GM13977 (cell line): Measurements from ENCODE around the gene RBM33.

ENCODE experiments used
- DNase-seq: peaks from one replicate; pipeline ENCODE4 v3.0.0; 2012; ENCODE audit warnings: low spot score
- in situ Hi-C: fragments of 300-500 bp; cut with MboI; formaldehyde crosslinking; loops from one replicate; pipeline ENCODE4 v1.12.0; 2022; ENCODE audit warnings: low sequenced_read_pairs, low pct_unique_long_range_greater_than_20kb, mixed read lengths, inconsistent platforms; ENCODE audit not compliant: unreplicated experiment
- TF ChIP-seq, protein P1 (sequence below): IDR thresholded peaks from 2 replicates; pipeline ENCODE4 v1.5.1; 2012; ENCODE audit warnings: mild to moderate bottlenecking, control low read depth; ENCODE audit not compliant: insufficient read depth; ENCODE audit errors: extremely low read depth, missing control alignments

Gene RBM33

DNA sequence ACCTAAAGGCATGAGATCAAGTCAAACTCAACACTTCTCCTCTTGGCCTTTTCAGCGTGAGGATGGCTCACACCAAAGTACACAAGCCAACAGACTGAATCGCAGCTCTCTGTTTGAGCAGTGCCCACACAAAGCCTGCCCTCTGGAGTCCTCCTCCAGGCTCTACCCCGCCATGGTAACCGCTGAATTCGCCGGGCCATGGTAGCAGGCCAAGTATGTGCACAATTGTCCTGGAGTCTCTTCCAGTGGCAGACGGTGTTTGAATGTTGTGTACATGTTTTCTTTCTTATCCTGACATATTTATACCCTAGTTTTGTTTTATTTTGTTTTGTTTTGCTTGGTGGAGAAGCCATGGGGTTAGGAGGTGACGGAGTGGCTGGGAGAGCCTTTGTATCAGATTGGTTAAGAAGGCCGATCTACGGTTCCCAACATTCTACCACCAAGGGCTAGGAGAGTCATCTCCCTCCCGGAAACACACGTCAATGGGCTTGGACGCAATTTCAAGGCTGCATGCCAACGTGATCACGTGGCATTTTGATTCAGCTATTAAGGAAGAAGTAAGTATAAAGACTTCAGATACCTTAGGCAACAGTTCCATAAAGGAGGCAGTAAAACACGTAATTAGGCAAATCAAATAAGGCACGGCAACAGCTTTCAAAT lies 179.9 kb downstream of the RBM33 start:
- DNase-seq = no peak
- TF ChIP-seq, protein P1, sequence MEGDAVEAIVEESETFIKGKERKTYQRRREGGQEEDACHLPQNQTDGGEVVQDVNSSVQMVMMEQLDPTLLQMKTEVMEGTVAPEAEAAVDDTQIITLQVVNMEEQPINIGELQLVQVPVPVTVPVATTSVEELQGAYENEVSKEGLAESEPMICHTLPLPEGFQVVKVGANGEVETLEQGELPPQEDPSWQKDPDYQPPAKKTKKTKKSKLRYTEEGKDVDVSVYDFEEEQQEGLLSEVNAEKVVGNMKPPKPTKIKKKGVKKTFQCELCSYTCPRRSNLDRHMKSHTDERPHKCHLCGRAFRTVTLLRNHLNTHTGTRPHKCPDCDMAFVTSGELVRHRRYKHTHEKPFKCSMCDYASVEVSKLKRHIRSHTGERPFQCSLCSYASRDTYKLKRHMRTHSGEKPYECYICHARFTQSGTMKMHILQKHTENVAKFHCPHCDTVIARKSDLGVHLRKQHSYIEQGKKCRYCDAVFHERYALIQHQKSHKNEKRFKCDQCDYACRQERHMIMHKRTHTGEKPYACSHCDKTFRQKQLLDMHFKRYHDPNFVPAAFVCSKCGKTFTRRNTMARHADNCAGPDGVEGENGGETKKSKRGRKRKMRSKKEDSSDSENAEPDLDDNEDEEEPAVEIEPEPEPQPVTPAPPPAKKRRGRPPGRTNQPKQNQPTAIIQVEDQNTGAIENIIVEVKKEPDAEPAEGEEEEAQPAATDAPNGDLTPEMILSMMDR = no peak
- in situ Hi-C loops = loop anchor here (25.0 kb wide), 1 partner anchor 638 kb away; no protein-coding TSS in a partner anchor

DNA sequence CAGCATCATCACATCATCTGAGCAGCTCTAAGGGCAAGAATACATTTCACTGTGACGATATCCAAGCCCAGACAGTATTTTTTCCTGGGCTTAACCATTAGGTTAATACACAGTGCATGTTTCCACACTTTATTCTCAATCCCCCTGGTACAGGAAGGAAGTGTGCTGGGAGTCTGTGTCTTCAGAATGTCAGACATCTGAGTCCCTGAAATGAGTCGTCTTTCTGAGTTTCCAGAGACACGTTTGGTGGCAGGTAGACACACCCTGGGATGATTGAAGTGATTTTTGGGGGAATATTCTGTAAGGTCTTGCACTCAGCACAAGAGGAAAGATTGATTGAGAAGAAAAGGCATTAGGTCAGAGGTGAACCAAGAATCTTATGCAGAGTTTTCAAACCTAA lies 180.9 kb downstream of the RBM33 start:
- DNase-seq = no peak
- in situ Hi-C loops = no loop called here
- TF ChIP-seq, protein P1 = no peak

DNA sequence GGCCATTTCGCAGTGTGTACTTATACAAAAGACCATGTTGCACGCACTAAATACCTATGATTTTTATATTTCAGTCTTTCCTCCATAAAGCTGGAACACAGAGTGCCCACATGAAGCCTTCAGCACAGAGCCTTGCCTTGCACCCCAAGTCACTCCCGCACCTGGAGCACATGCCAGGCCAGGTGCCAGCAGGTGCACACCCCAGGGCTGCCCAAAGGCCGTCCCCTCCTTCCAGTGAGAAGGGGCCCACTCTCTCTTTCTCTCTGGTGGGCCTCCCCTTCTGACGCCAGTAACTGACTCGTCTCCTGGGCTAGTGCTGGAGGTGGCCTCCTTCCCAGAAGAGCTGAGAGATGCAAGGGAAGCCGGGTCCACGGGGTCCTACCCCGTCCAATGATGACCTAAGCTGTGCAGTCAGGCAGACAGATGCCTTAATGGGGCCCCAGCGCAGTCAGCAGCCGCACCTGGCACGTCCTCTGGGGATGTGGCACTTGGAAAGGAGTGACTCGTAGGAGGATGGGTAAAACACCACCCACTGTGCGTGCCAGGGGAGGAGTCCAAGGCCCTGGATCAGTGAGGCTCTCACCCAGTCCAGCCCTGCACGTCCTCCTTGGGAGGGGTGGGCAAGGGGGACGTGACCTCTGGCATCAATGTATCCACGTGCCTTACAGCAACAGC lies 185.5 kb downstream of the RBM33 start:
- TF ChIP-seq, protein P1 = no peak
- in situ Hi-C loops = no loop called here
- DNase-seq = no peak
